Upper lobe of left lung (tissue), 6 donors: ENCODE results near the gene PTPN2. TPM values are rescaled to one million over a fixed set of nuclear protein-coding genes. Genes with fewer than 3 reads are reported as not detected.

ENCODE experiments used
- ATAC-seq, 2 donors: fragments of 200-7000 bp; cut with Tn5 transposase; one replicate each; pipeline ENCODE4 v1.9.1; 2022; ENCODE audit warnings: mild to moderate bottlenecking in 2 of 2, moderate library complexity in 2 of 2; ENCODE audit not compliant: low FRiP score in 2 of 2
- DNase-seq, 2 donors: peaks; one replicate each; pipeline ENCODE4 v3.0.0-alpha.2; 2019 to 2020
- H3K27ac ChIP-seq, 4 donors: fragments of 200-600 bp; sonication (generic); one replicate each; pipeline ENCODE4 v1.5.1; 2016 to 2019
- H3K27me3 ChIP-seq, 4 donors: fragments of 200-600 bp; sonication (generic); one replicate each; pipeline ENCODE4 v1.5.1; 2017 to 2019
- H3K36me3 ChIP-seq, 4 donors: fragments of 200-600 bp; sonication (generic); one replicate each; pipeline ENCODE4 v1.5.1; 2016 to 2019
- H3K4me1 ChIP-seq, 4 donors: fragments of 200-600 bp; sonication (generic); one replicate each; pipeline ENCODE4 v1.5.1; 2018 to 2019
- H3K4me3 ChIP-seq, 4 donors: fragments of 200-600 bp; sonication (generic); one replicate each; pipeline ENCODE4 v1.5.1; 2017 to 2019; ENCODE audit warnings: mild to moderate bottlenecking in 2 of 4, moderate library complexity in 1 of 4
- H3K9me3 ChIP-seq, 4 donors: fragments of 200-600 bp; sonication (generic); one replicate each; pipeline ENCODE4 v1.5.1; 2018 to 2019
- EP300 ChIP-seq, 4 donors: sonication (generic); formaldehyde crosslinking; IDR thresholded peaks; one replicate each; pipeline ENCODE4 v1.5.1; 2017; ENCODE audit warnings: antibody characterized with exemption in 4 of 4, control low read depth in 2 of 4
- POLR2A ChIP-seq, 4 donors: fragments of 450-650 bp; IDR thresholded peaks; one replicate each; pipeline ENCODE4 v1.5.1; 2016 to 2017; ENCODE audit warnings: antibody characterized with exemption in 4 of 4, mild to moderate bottlenecking in 2 of 4
- POLR2AphosphoS5 ChIP-seq, 2 donors: sonication (generic); formaldehyde crosslinking; IDR thresholded peaks; one replicate each; pipeline ENCODE4 v1.5.1; 2017; ENCODE audit warnings: antibody characterized with exemption in 2 of 2
- WGBS, 2 donors: methylation state at CpG; one replicate each; pipeline ENCODE4 v1.1.5; 2017 to 2018; 5-methylcytosine and 5-hydroxymethylcytosine counted together
- total RNA-seq, 6 donors: library from RNA; depleted of rRNA in 4 of 6; stranded (reverse); fragments of >200 nt in 4 of 6; gene quantifications; one replicate each; pipeline versions ENCODE4 v1.1.0 to v1.2.1, GENCODE V29; 2016 to 2021
- TF ChIP-seq, protein P1 (sequence below), 6 experiments: fragments of 450-650 bp in 4 of 6; fragments of 200-600 bp in 2 of 6; sonication (generic) in 2 of 6; IDR thresholded peaks; one replicate each; pipeline ENCODE4 v1.5.1; 2016 to 2019; ENCODE audit warnings: antibody characterized with exemption in 6 of 6
- donor health status: DM: no; HTN: no; CAD: no; lungs with moderate emphysema.
- donor health status: DM: no; HTN: yes; CAD: no; lungs with severe emphysema.

The PTPN2 gene
- total RNA-seq, 6 donors from 2014 or later = 31.9 to 119 (median 54.0) TPM

DNA sequence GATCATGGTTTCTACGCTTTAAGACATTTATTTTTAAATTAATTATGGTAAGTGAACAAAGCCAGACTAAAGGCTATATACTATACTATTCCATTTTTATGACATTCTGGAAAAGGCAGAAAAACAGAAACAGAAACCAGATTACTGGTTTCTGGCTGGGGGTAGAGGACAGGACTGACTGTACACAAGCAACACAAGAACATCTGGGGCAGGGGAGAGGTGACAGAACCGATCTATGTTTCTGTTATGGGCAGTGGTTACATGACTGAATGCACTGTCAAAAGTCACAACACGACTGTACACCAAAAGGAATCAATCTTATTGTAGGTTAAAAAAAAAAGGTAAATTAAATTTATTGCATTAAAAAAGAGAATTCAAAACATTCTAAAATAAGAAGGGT, 64.7 kb downstream of the PTPN2 start:
- no peak overlapping the region for H3K4me3 ChIP-seq

DNA sequence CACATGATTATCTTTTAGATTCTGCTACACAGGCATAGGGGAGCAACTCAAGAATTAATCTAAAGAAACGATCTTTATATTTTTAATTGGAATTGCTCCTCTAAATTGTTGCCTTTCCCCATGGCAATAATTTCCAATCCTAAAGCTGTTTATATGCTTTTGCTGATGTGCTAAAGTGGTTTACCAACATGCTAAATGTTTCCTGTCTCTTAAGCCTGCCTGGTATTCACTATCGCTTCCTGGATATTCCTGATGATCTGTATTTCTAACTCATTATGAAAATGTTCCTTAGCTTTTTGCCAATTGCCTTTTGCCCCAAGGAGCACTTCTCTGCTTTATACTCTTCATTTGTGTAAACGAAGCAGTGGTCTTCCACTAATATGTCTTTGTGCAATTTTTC, 65.8 kb downstream of the PTPN2 start:
- Histone ChIP-seq H3K27ac (no peak overlapping the region), H3K4me3 (no peak overlapping the region), H3K27me3 (no peaks in the 10 kb centered on the region), H3K9me3 (no peaks in the 10 kb centered on the region), H3K4me1 (no peaks in the 10 kb centered on the region), H3K36me3 (peaks cover 4 to 57% (median 33%) of the 10 kb centered on the region in 4 donors)
- ATAC-seq (no peak), DNase-seq (no peak)
- TF ChIP-seq EP300 (IDR thresholded peaks at IDR 0.05) = no peak
- TF ChIP-seq POLR2A (IDR thresholded peaks at IDR 0.05) = no peak
- TF ChIP-seq, protein P1, sequence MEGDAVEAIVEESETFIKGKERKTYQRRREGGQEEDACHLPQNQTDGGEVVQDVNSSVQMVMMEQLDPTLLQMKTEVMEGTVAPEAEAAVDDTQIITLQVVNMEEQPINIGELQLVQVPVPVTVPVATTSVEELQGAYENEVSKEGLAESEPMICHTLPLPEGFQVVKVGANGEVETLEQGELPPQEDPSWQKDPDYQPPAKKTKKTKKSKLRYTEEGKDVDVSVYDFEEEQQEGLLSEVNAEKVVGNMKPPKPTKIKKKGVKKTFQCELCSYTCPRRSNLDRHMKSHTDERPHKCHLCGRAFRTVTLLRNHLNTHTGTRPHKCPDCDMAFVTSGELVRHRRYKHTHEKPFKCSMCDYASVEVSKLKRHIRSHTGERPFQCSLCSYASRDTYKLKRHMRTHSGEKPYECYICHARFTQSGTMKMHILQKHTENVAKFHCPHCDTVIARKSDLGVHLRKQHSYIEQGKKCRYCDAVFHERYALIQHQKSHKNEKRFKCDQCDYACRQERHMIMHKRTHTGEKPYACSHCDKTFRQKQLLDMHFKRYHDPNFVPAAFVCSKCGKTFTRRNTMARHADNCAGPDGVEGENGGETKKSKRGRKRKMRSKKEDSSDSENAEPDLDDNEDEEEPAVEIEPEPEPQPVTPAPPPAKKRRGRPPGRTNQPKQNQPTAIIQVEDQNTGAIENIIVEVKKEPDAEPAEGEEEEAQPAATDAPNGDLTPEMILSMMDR (IDR thresholded peaks at IDR 0.05) = no peak
- no peak for TF ChIP-seq POLR2AphosphoS5 (IDR thresholded peaks at IDR 0.05)
- 95 to 97% methylated on average over 3 of the region's 3 CpGs for WGBS, 2 donors

More for the DNA sequence above, 64.7 kb downstream of the PTPN2 start:
- no peak for TF ChIP-seq POLR2AphosphoS5 (IDR thresholded peaks at IDR 0.05)
- no peak for TF ChIP-seq POLR2A (IDR thresholded peaks at IDR 0.05)
- TF ChIP-seq, protein P1 (IDR thresholded peaks at IDR 0.05) = no peak
- TF ChIP-seq EP300 (IDR thresholded peaks at IDR 0.05) = no peak
- Histone ChIP-seq H3K27ac (no peak overlapping the region), H3K9me3 (no peaks in the 10 kb centered on the region), H3K27me3 (no peaks in the 10 kb centered on the region), H3K36me3 (peaks cover 4 to 54% (median 28%) of the 10 kb centered on the region in 4 donors), H3K4me1 (no peaks in the 10 kb centered on the region)
- no peak for ATAC-seq
- no peak for DNase-seq
- 78 to 81% methylated on average over 3 of the region's 3 CpGs for WGBS, 2 donors

DNA sequence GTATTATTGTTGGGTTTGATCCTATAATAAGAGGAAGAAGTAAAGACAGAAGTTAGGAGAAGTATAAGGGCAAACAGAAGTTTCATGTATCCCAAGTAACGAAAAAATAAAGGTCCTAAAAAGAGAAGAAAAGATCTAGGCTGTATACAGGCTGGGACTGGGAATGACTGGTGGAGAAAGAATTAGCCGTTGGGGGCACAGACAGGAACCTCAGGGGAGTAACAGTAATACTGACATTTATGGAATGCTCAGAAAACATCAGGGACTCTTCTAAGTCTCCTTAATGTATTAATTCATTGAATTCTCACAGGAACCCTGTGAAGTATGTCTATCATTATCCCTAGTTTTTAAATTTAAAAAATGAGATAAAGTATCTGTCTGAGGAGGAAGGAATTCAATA, 67.6 kb downstream of the PTPN2 start:
- no peaks in the 10 kb centered on the region for H3K4me1 ChIP-seq
- H3K36me3 ChIP-seq = peaks cover 4 to 64% (median 28%) of the 10 kb centered on the region in 4 donors
- ATAC-seq (no peak), DNase-seq (no peak)
- H3K9me3 ChIP-seq = no peaks in the 10 kb centered on the region
- WGBS, 2 donors = 84 to 88% methylated on average over 2 of the region's 2 CpGs
- TF ChIP-seq EP300 (IDR thresholded peaks at IDR 0.05) = no peak
- no peak for TF ChIP-seq POLR2A (IDR thresholded peaks at IDR 0.05)
- TF ChIP-seq, protein P1 (IDR thresholded peaks at IDR 0.05) = no peak
- TF ChIP-seq POLR2AphosphoS5 (IDR thresholded peaks at IDR 0.05) = no peak
- H3K27ac ChIP-seq = no peak overlapping the region
- H3K27me3 ChIP-seq = no peaks in the 10 kb centered on the region
- H3K4me3 ChIP-seq = no peak overlapping the region

DNA sequence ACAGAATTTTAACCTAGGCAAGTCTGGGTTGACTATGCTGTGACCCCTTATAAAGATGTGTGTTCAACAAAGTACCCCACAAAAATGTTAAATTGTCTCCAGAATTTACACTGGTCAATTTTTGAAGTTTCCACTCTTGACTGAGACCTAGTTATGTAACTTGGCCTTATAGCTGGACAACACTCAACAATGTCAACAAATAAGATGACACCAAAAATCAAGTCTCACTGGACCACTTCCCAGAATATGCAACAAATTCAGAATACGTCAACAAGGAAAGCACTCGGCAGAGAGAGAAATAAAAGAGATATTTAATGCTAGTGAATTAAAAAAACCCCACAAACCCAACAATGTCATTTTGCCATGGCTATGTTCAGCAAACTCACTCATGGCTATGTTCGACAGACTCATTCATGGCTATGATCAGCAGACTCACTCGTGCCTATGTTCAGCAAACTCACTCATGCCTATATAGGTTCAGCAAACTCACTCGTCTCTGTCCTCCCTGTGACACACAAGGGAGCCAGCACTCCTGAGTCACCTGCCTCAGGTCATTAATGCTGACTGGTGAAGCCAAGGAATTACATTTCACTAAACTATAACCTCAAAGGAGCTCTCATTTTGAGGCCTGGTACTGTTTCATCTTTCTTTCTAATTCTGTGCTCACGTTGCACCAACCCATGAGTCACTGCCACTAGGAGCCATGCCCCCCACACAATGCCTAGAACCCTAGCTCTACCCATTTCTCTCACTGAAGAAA, 72.7 kb downstream of the PTPN2 start:
- Histone ChIP-seq H3K36me3 (peaks cover 4 to 50% (median 19%) of the 10 kb centered on the region in 4 donors), H3K27ac (no peak overlapping the region), H3K27me3 (no peaks in the 10 kb centered on the region), H3K4me3 (no peak overlapping the region), H3K4me1 (no peaks in the 10 kb centered on the region), H3K9me3 (peaks cover 0 to 2% (median 0%) of the 10 kb centered on the region in 4 donors)
- TF ChIP-seq POLR2AphosphoS5 (IDR thresholded peaks at IDR 0.05) = no peak
- TF ChIP-seq, protein P1 (IDR thresholded peaks at IDR 0.05) = no peak
- TF ChIP-seq POLR2A (IDR thresholded peaks at IDR 0.05) = no peak
- TF ChIP-seq EP300 (IDR thresholded peaks at IDR 0.05) = no peak
- DNase-seq (no peak), ATAC-seq (no peak)
- WGBS, 2 donors = 90 to 91% methylated on average over 6 of the region's 6 CpGs
